Suprapubic skin (tissue), 4 donors: ENCODE data around the gene ANO3.

Source experiments
- EP300 ChIP-seq: sonication (generic); formaldehyde crosslinking; IDR thresholded peaks from one replicate; pipeline ENCODE4 v1.6.1; 2017; ENCODE audit warnings: antibody characterized with exemption
- POLR2A ChIP-seq, 2 donors: fragments of 450-650 bp; IDR thresholded peaks; one replicate each; pipeline ENCODE4 v1.6.1; 2017; ENCODE audit warnings: antibody characterized with exemption in 2 of 2, mild to moderate bottlenecking in 2 of 2, moderate library complexity in 2 of 2
- POLR2AphosphoS5 ChIP-seq, 3 donors: sonication (generic); formaldehyde crosslinking; IDR thresholded peaks; one replicate each; pipeline ENCODE4 v1.6.1; 2017; ENCODE audit warnings: antibody characterized with exemption in 3 of 3
- TF ChIP-seq, protein P1 (sequence below), 2 donors: fragments of 200-600 bp in 1 of 2; fragments of 450-650 bp in 1 of 2; sonication (generic) in 1 of 2; IDR thresholded peaks; one replicate each; pipeline ENCODE4 v1.5.1; 2016 to 2019; ENCODE audit warnings: antibody characterized with exemption in 2 of 2, mild to moderate bottlenecking in 1 of 2, moderate library complexity in 1 of 2

DNA sequence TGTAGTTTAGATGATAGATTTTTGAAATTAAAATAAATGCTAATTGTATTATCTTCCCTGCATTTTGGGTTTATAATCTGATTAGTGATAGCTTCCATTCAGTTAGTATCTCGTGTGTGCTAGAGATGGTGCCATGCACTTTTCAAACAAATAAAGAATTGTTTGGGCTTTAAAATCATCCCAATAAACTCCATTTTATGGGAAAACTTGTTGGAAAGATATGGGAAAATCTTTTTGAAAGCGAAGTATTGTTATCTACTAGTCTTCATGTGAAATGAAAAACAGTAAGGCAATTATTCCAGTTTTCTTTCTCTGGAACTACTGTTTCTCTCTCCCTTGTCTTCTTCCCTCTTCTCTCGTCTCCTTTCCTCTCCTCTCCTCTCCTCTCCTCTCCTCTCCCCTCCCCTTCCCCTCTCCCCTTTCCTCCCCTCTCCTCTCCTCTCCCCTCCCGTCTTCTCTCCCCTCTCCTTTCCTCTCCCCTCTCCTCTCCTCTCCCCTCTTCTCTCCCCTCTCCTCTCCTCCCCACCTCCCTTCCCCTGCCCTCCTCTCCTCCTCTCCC lies 268.0 kb downstream of the ANO3 start:
- TF ChIP-seq, protein P1, sequence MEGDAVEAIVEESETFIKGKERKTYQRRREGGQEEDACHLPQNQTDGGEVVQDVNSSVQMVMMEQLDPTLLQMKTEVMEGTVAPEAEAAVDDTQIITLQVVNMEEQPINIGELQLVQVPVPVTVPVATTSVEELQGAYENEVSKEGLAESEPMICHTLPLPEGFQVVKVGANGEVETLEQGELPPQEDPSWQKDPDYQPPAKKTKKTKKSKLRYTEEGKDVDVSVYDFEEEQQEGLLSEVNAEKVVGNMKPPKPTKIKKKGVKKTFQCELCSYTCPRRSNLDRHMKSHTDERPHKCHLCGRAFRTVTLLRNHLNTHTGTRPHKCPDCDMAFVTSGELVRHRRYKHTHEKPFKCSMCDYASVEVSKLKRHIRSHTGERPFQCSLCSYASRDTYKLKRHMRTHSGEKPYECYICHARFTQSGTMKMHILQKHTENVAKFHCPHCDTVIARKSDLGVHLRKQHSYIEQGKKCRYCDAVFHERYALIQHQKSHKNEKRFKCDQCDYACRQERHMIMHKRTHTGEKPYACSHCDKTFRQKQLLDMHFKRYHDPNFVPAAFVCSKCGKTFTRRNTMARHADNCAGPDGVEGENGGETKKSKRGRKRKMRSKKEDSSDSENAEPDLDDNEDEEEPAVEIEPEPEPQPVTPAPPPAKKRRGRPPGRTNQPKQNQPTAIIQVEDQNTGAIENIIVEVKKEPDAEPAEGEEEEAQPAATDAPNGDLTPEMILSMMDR (IDR thresholded peaks at IDR 0.05) = no peak
- no peak for TF ChIP-seq POLR2A (IDR thresholded peaks at IDR 0.05)
- TF ChIP-seq POLR2AphosphoS5 (IDR thresholded peaks at IDR 0.05) = no peak
- TF ChIP-seq EP300 = no peak
